K562 (cell line): Measurements from ENCODE around the gene KCNQ5. TPM values are rescaled to one million over a fixed set of nuclear protein-coding genes. Genes with fewer than 3 reads are reported as not detected.

ENCODE experiments used
- ATAC-seq: fragments of 200-7000 bp; cut with Tn5 transposase; 3 replicates; pipeline ENCODE4 v1.9.1; 2020; ENCODE audit warnings: moderate library complexity
- BruUV-seq: library from RNA; stranded (reverse); fragments of 400-500 nt; replicated peaks from 2 replicates; lab custom pipeline; 2021; lab: Mats Ljungman, UMichigan
- CTCF ChIA-PET: fragments of 300-600 bp; formaldehyde crosslinking; extraction: SDS; loops from one replicate; lab custom pipeline; 2021; ENCODE audit warnings: low intra/inter-chr PET ratio; lab: Yijun Ruan, JAX
- POLR2A ChIA-PET: fragments of 300-600, 350-650 bp; sonication (Branson Sonifier 250); formaldehyde crosslinking; extraction: SDS; loops from one replicate; lab custom pipeline; 2021; ENCODE audit warnings: antibody characterized with exemption, inconsistent platforms; lab: Yijun Ruan, JAX
- DNase-seq, 4 experiments: peaks; one replicate each; pipeline versions ENCODE4 v3.0.0 to v3.0.0-alpha.2; 2011 to 2018; ENCODE audit warnings: low spot score in 3 of 4, mixed read lengths in 3 of 4; ENCODE audit errors: extremely low read depth in 1 of 4
- FAIRE-seq: peaks from 2 replicates; lab custom pipeline; 2011; peaks lifted over from hg19 to GRCh38; lab: Jason Lieb, UNC
- H2AFZ ChIP-seq: 2 replicates; pipeline ENCODE4 v1.6.0; 2011; ENCODE audit warnings: low read depth, low read length, control low read depth, inconsistent platforms
- H3K27ac ChIP-seq: fragments of 200-600 bp; 3 replicates; pipeline ENCODE4 v1.8.0; 2011; ENCODE audit warnings: low read depth, mild to moderate bottlenecking, control low read depth, inconsistent platforms, low read length, moderate library complexity, mixed read lengths; ENCODE audit errors: extremely low read depth
- H3K27me3 ChIP-seq, 2 experiments: fragments of 300-600 bp in 1 of 2; 2 replicates in 1 of 2; 3 replicates in 1 of 2; pipeline versions ENCODE4 v1.6.0 to v1.8.0; 2011; ENCODE audit warnings: inconsistent platforms in 2 of 2, low read length in 2 of 2, mild to moderate bottlenecking in 1 of 2, mixed read lengths in 1 of 2, moderate library complexity in 1 of 2; ENCODE audit not compliant: control insufficient read depth in 2 of 2, insufficient read depth in 2 of 2
- H3K36me3 ChIP-seq: fragments of 300-600 bp; 3 replicates; pipeline ENCODE4 v1.8.0; 2011; ENCODE audit warnings: mild to moderate bottlenecking, low read length, inconsistent platforms; ENCODE audit not compliant: control insufficient read depth, insufficient read depth
- H3K4me1 ChIP-seq, 2 experiments: fragments of 200-600 bp in 1 of 2; replicated peaks in 1 of 2; 2 replicates in 1 of 2; 3 replicates in 1 of 2; pipeline versions ENCODE4 v1.5.1 to v1.8.0; 2011; ENCODE audit warnings: inconsistent platforms in 2 of 2, low read length in 2 of 2, mild to moderate bottlenecking in 1 of 2, mixed read lengths in 1 of 2, moderate library complexity in 1 of 2; ENCODE audit not compliant: control insufficient read depth in 2 of 2, insufficient read depth in 2 of 2
- H3K4me2 ChIP-seq: 2 replicates; pipeline ENCODE4 v1.6.1; 2011; ENCODE audit warnings: low read length, control low read depth, inconsistent platforms, mixed read lengths; ENCODE audit not compliant: insufficient read depth
- H3K4me3 ChIP-seq: fragments of 200-600 bp; sonication (generic), shearing (Covaris generic); 2 replicates; pipeline ENCODE4 v1.5.1; 2016; ENCODE audit warnings: control low read depth, inconsistent platforms
- H3K79me2 ChIP-seq: fragments of 200-600 bp; 3 replicates; pipeline ENCODE4 v1.8.0; 2011; ENCODE audit warnings: low read length, inconsistent platforms; ENCODE audit not compliant: control insufficient read depth, insufficient read depth
- H3K9ac ChIP-seq, 2 experiments: 2 replicates each; pipeline versions ENCODE4 v1.6.0 to v1.6.1; 2011; ENCODE audit warnings: low read depth in 2 of 2, low read length in 2 of 2, control low read depth in 1 of 2, inconsistent platforms in 1 of 2, mild to moderate bottlenecking in 1 of 2, mixed read lengths in 1 of 2; ENCODE audit not compliant: insufficient read depth in 1 of 2
- H3K9me1 ChIP-seq: one replicate; pipeline ENCODE4 v1.6.0; 2011; ENCODE audit warnings: inconsistent platforms, mild to moderate bottlenecking, low read length, moderate library complexity; ENCODE audit not compliant: control insufficient read depth, insufficient read depth
- H3K9me3 ChIP-seq: replicated peaks from 2 replicates; pipeline ENCODE4 v1.5.1; 2011; ENCODE audit warnings: low read depth, low read length, inconsistent platforms; ENCODE audit not compliant: control insufficient read depth, insufficient read depth
- H4K20me1 ChIP-seq: replicated peaks from 2 replicates; pipeline ENCODE4 v1.6.1; 2011; ENCODE audit warnings: low read length, inconsistent platforms, mixed read lengths; ENCODE audit not compliant: control insufficient read depth, insufficient read depth
- HMG20B ChIP-seq: fragments of 250-450 bp; sonication (Bioruptor Pico); IDR thresholded peaks from 2 replicates; pipeline ENCODE4 v1.5.0; 2021; ENCODE audit warnings: mild to moderate bottlenecking
- MCM3 ChIP-seq: fragments of 450-650 bp; IDR thresholded peaks from 2 replicates; pipeline ENCODE4 v1.6.1; 2016
- NR2C2 ChIP-seq, 2 experiments: fragments of 200-800 bp in 1 of 2; sonication (Bioruptor generic) in 1 of 2; sonication (generic) in 1 of 2; formaldehyde crosslinking in 1 of 2; IDR thresholded peaks; 2 replicates each; pipeline versions ENCODE4 v1.6.1 to v1.8.0; 2016 to 2022; ENCODE audit warnings: mild to moderate bottlenecking in 1 of 2, missing compliant biosample characterization in 1 of 2, missing genetic modification characterization in 1 of 2, missing genetic modification reagents in 1 of 2
- SMAD1 ChIP-seq: fragments of 150-350 bp; IDR thresholded peaks from 2 replicates; pipeline ENCODE4 v1.6.1; 2014; ENCODE audit warnings: low read length, low read depth; ENCODE audit not compliant: partially characterized antibody
- ZNF12 ChIP-seq: sonication (generic); formaldehyde crosslinking; IDR thresholded peaks from 2 replicates; pipeline ENCODE4 v1.4.0; 2020; ENCODE audit warnings: mild to moderate bottlenecking, missing genetic modification reagents
- ZNF253 ChIP-seq: fragments of 250-450 bp; sonication (Bioruptor Pico); conservative IDR thresholded peaks from 2 replicates; pipeline ENCODE4 v1.6.1; 2021; ENCODE audit warnings: mild to moderate bottlenecking
- ZNF436 ChIP-seq: fragments of 250-450, 450-650 bp; sonication (Bioruptor Pico); formaldehyde crosslinking; IDR thresholded peaks from 2 replicates; pipeline ENCODE4 v1.7.0; 2020; ENCODE audit warnings: mild to moderate bottlenecking
- ZNF445 ChIP-seq: fragments of 250-450 bp; sonication (Bioruptor Pico); IDR thresholded peaks from 2 replicates; pipeline ENCODE4 v1.4.0; 2020; ENCODE audit warnings: low read depth, mild to moderate bottlenecking, moderate library complexity
- ZNF77 ChIP-seq: fragments of 250-450 bp; sonication (Bioruptor Pico); IDR thresholded peaks from 2 replicates; pipeline ENCODE4 v1.5.0; 2020
- WGBS: fragments of 100-300 bp; shearing (Covaris generic); methylation state at CpG from one replicate; pipeline ENCODE4 v1.1.6; 2016; ENCODE audit warnings: low coverage, mixed read lengths; ENCODE audit not compliant: insufficient coverage; ENCODE audit errors: missing lambda C conversion rate; 5-methylcytosine and 5-hydroxymethylcytosine counted together
- in situ Hi-C: fragments of 300-500 bp; cut with MboI; formaldehyde crosslinking; loops from 4 replicates; pipeline ENCODE4 v1.15.0; 2018; ENCODE audit warnings: inconsistent platforms, mixed read lengths
- intact Hi-C: fragments of 100-400 bp; cut with micrococcal nuclease; formaldehyde crosslinking; loops from 2 replicates; pipeline ENCODE4 v1.14.2; 2022
- polyA plus RNA-seq, 8 experiments: library from polyadenylated mRNA; depleted of rRNA in 4 of 8; stranded (reverse) in 5 of 8; unstranded in 3 of 8; fragments of >200 nt; fragmentation: Nextera tagmentation in 2 of 8; fragmentation: Illumina TruSeq in 1 of 8; extraction: Ambion mirVana in 2 of 8; extraction: Trizol in 1 of 8; gene quantifications; 2 replicates each; pipeline versions ENCODE4 v1.2.1 to v1.2.3, GENCODE V29; 2011 to 2014; ENCODE audit warnings: inconsistent platforms in 1 of 8, missing spikeins in 1 of 8
- total RNA-seq, 7 experiments: library from RNA; depleted of rRNA in 6 of 7; stranded (reverse); fragments of >200 nt in 6 of 7; fragmentation: Illumina TruSeq in 2 of 7; extraction: Trizol in 2 of 7; gene quantifications; 2 replicates each; pipeline versions ENCODE4 v1.2.1 to v1.2.3, GENCODE V29; 2011 to 2021; ENCODE audit warnings: low replicate concordance in 1 of 7
- TF ChIP-seq, protein P1 (sequence below): sonication (generic); formaldehyde crosslinking; IDR thresholded peaks from 2 replicates; pipeline ENCODE4 v1.8.1; 2023; ENCODE audit warnings: mild to moderate bottlenecking, missing genetic modification reagents
- TF ChIP-seq, protein P2 (sequence below): fragments of 250-450 bp; sonication (Bioruptor Pico); IDR thresholded peaks from 2 replicates; pipeline ENCODE4 v1.5.1; 2021; ENCODE audit warnings: mild to moderate bottlenecking
- TF ChIP-seq, protein P3 (sequence below): fragments of 250-450 bp; sonication (Bioruptor Pico); IDR thresholded peaks from 2 replicates; pipeline ENCODE4 v1.5.0; 2022; ENCODE audit warnings: mild to moderate bottlenecking

KCNQ5 gene
- total and polyA plus RNA-seq, 9 of the 15 experiments (the other 6 are each of a cell fraction or from before 2014, with no cell fraction given), result 0.31 to 5.9 (median 2.6) TPM

GRCh38 chr6:72869621-72870020, 247.8 kb downstream of the KCNQ5 start (continued):
- TF ChIP-seq, protein P1, sequence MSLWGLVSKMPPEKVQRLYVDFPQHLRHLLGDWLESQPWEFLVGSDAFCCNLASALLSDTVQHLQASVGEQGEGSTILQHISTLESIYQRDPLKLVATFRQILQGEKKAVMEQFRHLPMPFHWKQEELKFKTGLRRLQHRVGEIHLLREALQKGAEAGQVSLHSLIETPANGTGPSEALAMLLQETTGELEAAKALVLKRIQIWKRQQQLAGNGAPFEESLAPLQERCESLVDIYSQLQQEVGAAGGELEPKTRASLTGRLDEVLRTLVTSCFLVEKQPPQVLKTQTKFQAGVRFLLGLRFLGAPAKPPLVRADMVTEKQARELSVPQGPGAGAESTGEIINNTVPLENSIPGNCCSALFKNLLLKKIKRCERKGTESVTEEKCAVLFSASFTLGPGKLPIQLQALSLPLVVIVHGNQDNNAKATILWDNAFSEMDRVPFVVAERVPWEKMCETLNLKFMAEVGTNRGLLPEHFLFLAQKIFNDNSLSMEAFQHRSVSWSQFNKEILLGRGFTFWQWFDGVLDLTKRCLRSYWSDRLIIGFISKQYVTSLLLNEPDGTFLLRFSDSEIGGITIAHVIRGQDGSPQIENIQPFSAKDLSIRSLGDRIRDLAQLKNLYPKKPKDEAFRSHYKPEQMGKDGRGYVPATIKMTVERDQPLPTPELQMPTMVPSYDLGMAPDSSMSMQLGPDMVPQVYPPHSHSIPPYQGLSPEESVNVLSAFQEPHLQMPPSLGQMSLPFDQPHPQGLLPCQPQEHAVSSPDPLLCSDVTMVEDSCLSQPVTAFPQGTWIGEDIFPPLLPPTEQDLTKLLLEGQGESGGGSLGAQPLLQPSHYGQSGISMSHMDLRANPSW (CRISPR knock-in tag), result no peak
- TF ChIP-seq ZNF436 (no peak), ZNF253 (no peak)
- TF ChIP-seq, all 486 proteins: peak for 0

GRCh38 chr6:72873433-72873832, 251.6 kb downstream of the KCNQ5 start:
- ChIA-PET CTCF (no interaction called here), POLR2A (interaction anchor here (0.8 kb wide), 1 partner anchor 11 kb away, joined by 3 read pairs; no protein-coding TSS in a partner anchor)
- Histone ChIP-seq H3K4me3 (no peak overlapping the region), H3K9ac (no peak overlapping the region), H3K9me1 (no peaks in the 10 kb centered on the region), H3K27ac (no peak overlapping the region), H3K4me1 (no peaks in the 10 kb centered on the region), H4K20me1 (no peaks in the 10 kb centered on the region; the same call in 1 of the 2 replicates), H2AFZ (no peak overlapping the region), H3K4me2 (no peak overlapping the region), H3K36me3 (no peaks in the 10 kb centered on the region), H3K79me2 (no peaks in the 10 kb centered on the region), H3K9me3 (no peaks in the 10 kb centered on the region), H3K27me3 (no peaks in the 10 kb centered on the region)
- WGBS, result 15% methylated on average over 1 of the region's 1 CpG
- BruUV-seq, result no TSS peak
- ATAC-seq, result no peak
- in situ Hi-C loops (no loop called here), intact Hi-C loops (no loop called here)
- no peak for FAIRE-seq
- no peak for DNase-seq
- TF ChIP-seq HMG20B (no peak), SMAD1 (no peak), MCM3 (no peak), NR2C2 (CRISPR knock-in tag; IDR thresholded peaks at IDR 0.05) (no peak), NR2C2 (tag; IDR thresholded peaks at IDR 0.05) (no peak), ZNF12 (no peak), ZNF445 (CRISPR knock-in tag) (no peak), ZNF77 (CRISPR knock-in tag) (no peak)
- TF ChIP-seq, protein P2, sequence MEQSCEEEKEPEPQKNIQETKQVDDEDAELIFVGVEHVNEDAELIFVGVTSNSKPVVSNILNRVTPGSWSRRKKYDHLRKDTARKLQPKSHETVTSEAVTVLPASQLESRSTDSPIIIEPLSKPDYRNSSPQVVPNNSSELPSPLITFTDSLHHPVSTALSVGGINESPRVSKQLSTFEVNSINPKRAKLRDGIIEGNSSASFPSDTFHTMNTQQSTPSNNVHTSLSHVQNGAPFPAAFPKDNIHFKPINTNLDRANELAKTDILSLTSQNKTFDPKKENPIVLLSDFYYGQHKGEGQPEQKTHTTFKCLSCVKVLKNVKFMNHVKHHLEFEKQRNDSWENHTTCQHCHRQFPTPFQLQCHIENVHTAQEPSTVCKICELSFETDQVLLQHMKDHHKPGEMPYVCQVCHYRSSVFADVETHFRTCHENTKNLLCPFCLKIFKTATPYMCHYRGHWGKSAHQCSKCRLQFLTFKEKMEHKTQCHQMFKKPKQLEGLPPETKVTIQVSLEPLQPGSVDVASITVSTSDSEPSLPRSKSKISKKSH (CRISPR knock-in tag), result no peak
- TF ChIP-seq, protein P3, sequence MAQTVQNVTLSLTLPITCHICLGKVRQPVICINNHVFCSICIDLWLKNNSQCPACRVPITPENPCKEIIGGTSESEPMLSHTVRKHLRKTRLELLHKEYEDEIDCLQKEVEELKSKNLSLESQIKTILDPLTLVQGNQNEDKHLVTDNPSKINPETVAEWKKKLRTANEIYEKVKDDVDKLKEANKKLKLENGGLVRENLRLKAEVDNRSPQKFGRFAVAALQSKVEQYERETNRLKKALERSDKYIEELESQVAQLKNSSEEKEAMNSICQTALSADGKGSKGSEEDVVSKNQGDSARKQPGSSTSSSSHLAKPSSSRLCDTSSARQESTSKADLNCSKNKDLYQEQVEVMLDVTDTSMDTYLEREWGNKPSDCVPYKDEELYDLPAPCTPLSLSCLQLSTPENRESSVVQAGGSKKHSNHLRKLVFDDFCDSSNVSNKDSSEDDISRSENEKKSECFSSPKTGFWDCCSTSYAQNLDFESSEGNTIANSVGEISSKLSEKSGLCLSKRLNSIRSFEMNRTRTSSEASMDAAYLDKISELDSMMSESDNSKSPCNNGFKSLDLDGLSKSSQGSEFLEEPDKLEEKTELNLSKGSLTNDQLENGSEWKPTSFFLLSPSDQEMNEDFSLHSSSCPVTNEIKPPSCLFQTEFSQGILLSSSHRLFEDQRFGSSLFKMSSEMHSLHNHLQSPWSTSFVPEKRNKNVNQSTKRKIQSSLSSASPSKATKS (CRISPR knock-in tag), result no peak
